Transverse colon (tissue), 4 donors: ENCODE results near the gene SBNO2. TPM values are rescaled to one million over a fixed set of nuclear protein-coding genes. Genes with fewer than 3 reads are reported as not detected.

ENCODE experiments used
- DNase-seq: peaks from one replicate; pipeline ENCODE4 v3.0.0-alpha.2; 2019
- H3K27ac ChIP-seq, 4 donors: fragments of 200-600 bp; sonication (generic); 2 replicates each; pipeline ENCODE4 v1.5.1; 2016 to 2018; ENCODE audit warnings: inconsistent platforms in 4 of 4
- H3K27me3 ChIP-seq: fragments of 200-600 bp; sonication (generic); 2 replicates; pipeline ENCODE4 v1.5.1; 2017; ENCODE audit warnings: inconsistent platforms
- H3K36me3 ChIP-seq, 4 donors: fragments of 200-600 bp; sonication (generic); 2 replicates each; pipeline ENCODE4 v1.5.1; 2017 to 2019; ENCODE audit warnings: inconsistent platforms in 4 of 4
- H3K4me1 ChIP-seq, 4 donors: fragments of 200-600 bp; sonication (generic); 2 replicates each; pipeline ENCODE4 v1.5.1; 2017 to 2020; ENCODE audit warnings: inconsistent platforms in 4 of 4
- H3K4me3 ChIP-seq, 4 donors: fragments of 200-600 bp; sonication (generic); 1 replicate in 1 of 4; 2 replicates in 3 of 4; pipeline versions ENCODE4 v1.5.1 to v1.6.1; 2017 to 2019; ENCODE audit warnings: inconsistent platforms in 4 of 4
- H3K9me3 ChIP-seq, 2 donors: fragments of 200-600 bp; sonication (generic); 2 replicates each; pipeline ENCODE4 v1.5.1; 2017 to 2019; ENCODE audit warnings: inconsistent platforms in 2 of 2
- EP300 ChIP-seq: sonication (generic); formaldehyde crosslinking; IDR thresholded peaks from one replicate; pipeline ENCODE4 v1.6.1; 2017; ENCODE audit warnings: antibody characterized with exemption, low read depth
- POLR2A ChIP-seq: fragments of 450-650 bp; IDR thresholded peaks from one replicate; pipeline ENCODE4 v1.6.1; 2016; ENCODE audit warnings: antibody characterized with exemption, mild to moderate bottlenecking, moderate library complexity
- POLR2AphosphoS5 ChIP-seq, 3 donors: sonication (generic); formaldehyde crosslinking; IDR thresholded peaks; one replicate each; pipeline ENCODE4 v1.6.1; 2016; ENCODE audit warnings: antibody characterized with exemption in 3 of 3
- WGBS, 2 donors: methylation state at CpG; one replicate each; pipeline ENCODE4 v1.1.5; 2018; ENCODE audit warnings: low coverage in 1 of 2; 5-methylcytosine and 5-hydroxymethylcytosine counted together
- in situ Hi-C, 4 donors: fragments of 200-750 bp; cut with MboI; loops; one replicate each; pipeline versions ENCODE4 v1.15.0 to v1.15.1; 2017; ENCODE audit warnings: low sequenced_read_pairs in 3 of 4, low pct_ligation_motif_present in 1 of 4, low pct_unique_long_range_greater_than_20kb in 1 of 4
- intact Hi-C: fragments of 100-400 bp; cut with DNase I; formaldehyde crosslinking; loops from one replicate; pipeline ENCODE4 v1.15.1; 2023; ENCODE audit warnings: low total_unique reads
- total RNA-seq, 4 donors: library from RNA; depleted of rRNA; stranded (reverse); fragments of >200 nt; gene quantifications; one replicate each; pipeline ENCODE4 v1.1.0, GENCODE V29; 2016
- TF ChIP-seq, protein P1 (sequence below), 5 experiments: fragments of 200-600 bp in 3 of 5; fragments of 450-650 bp in 2 of 5; sonication (generic) in 3 of 5; IDR thresholded peaks; 1 replicate in 2 of 5; 2 replicates in 3 of 5; pipeline ENCODE4 v1.5.1; 2016 to 2017; ENCODE audit warnings: antibody characterized with exemption in 5 of 5, inconsistent platforms in 3 of 5, mild to moderate bottlenecking in 2 of 5, moderate library complexity in 1 of 5

SBNO2 gene
- 100 to 1,000 TPM in 1 of 4 donors, 10 to 100 TPM in 3; 34.5 to 142 (median 48.3) TPM for total RNA-seq

- intact Hi-C loops (no loop called here), in situ Hi-C loops (no loop called here)
- TF ChIP-seq EP300 (no peak), POLR2AphosphoS5 (IDR thresholded peaks at IDR 0.05) (peak; percentile 79 to 84 (median 80)), POLR2A (peak; percentile 72)
- TF ChIP-seq, protein P1, sequence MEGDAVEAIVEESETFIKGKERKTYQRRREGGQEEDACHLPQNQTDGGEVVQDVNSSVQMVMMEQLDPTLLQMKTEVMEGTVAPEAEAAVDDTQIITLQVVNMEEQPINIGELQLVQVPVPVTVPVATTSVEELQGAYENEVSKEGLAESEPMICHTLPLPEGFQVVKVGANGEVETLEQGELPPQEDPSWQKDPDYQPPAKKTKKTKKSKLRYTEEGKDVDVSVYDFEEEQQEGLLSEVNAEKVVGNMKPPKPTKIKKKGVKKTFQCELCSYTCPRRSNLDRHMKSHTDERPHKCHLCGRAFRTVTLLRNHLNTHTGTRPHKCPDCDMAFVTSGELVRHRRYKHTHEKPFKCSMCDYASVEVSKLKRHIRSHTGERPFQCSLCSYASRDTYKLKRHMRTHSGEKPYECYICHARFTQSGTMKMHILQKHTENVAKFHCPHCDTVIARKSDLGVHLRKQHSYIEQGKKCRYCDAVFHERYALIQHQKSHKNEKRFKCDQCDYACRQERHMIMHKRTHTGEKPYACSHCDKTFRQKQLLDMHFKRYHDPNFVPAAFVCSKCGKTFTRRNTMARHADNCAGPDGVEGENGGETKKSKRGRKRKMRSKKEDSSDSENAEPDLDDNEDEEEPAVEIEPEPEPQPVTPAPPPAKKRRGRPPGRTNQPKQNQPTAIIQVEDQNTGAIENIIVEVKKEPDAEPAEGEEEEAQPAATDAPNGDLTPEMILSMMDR (IDR thresholded peaks at IDR 0.05), result no peak
These were observed at the start of gene SBNO2 for GRCh38 chr19:1173845-1174809. Gene SBNO2, minus strand, starts transcription at chr19:1174268. Its CDS starts 19,992 bp downstream, at chr19:1154276.

DNA sequence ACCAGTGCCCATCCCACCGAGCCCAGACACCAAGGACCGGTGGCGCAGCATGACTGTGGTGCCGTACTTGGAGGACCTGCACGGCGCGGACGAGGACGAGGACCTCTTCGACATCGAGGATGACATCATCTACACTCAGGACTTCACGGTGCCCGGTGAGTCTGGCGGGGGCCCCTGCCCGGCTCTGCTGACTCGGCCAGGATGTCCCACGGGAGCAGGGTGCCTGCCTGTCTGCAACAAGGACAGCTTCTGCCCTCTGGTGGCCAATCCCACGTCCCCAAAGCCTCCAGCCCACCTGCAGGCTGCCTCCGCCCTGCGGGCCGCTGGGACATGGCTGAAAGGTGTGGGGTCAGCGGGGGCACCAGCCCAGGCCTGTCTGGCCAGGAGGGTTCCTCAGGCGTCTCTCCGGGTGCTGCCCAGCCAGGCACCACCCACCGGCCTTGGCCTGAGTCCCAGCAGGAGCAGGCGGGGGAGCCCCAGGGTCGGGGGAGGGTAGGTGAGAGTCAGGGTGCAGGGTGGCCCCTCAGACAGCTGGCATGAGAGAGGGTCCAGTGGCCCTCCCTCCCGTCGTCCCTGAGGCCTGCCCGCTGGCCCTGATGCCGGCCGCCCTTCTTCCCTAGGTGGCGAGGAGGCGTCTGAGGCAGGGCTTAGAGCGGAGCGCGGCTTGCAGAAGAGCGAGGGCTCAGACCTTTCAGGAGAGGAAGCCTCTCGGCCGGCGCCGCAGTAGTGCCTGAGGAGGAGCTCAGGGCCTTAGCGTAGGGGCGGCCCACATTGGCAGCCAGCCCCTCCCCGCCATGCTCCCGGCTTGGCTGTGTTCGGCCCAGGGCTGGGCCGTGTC is 49.2 kb upstream of the SBNO2 start:
- no peak overlapping the region for H3K4me3 ChIP-seq
- in situ Hi-C loops (no loop called here), intact Hi-C loops (no loop called here)
- peaks cover 0 to 14% (median 5%) of the 10 kb centered on the region in 4 donors for H3K4me1 ChIP-seq
- H3K36me3 ChIP-seq, result peaks cover 0 to 29% (median 6%) of the 10 kb centered on the region in 4 donors
- no peak for DNase-seq
- WGBS, 2 donors, result 53 to 87% methylated on average over 11 to 38 of the region's 48 CpGs
- TF ChIP-seq, protein P1 (IDR thresholded peaks at IDR 0.05), result peak in 4 of 5 experiments; percentile 22 to 56 (median 27)
- no peak for TF ChIP-seq POLR2AphosphoS5 (IDR thresholded peaks at IDR 0.05)
- TF ChIP-seq POLR2A, result no peak
- no peaks in the 10 kb centered on the region for H3K9me3 ChIP-seq
- no peaks in the 10 kb centered on the region for H3K27me3 ChIP-seq
- H3K27ac ChIP-seq, result peak overlapping the region in 1 of 4 donors; percentile 19

More at GRCh38 chr19:1173845-1174809, at the start of gene SBNO2:
- Histone ChIP-seq H3K36me3 (no peaks in the 10 kb centered on the region), H3K9me3 (no peaks in the 10 kb centered on the region), H3K27me3 (no peaks in the 10 kb centered on the region), H3K4me1 (peaks cover 4 to 38% (median 25%) of the 10 kb centered on the region in 4 donors), H3K27ac (peak within 1 kb of the TSS; percentile 95 to 98 (median 96)), H3K4me3 (peak within 1 kb of the TSS; percentile 69 to 100 (median 80))
- peak; percentile 95 for DNase-seq
- 26% methylated on average over 35 of the region's 84 CpGs; no CpG with 5 or more reads in 1 of the 2 donors for WGBS, 2 donors

DNA sequence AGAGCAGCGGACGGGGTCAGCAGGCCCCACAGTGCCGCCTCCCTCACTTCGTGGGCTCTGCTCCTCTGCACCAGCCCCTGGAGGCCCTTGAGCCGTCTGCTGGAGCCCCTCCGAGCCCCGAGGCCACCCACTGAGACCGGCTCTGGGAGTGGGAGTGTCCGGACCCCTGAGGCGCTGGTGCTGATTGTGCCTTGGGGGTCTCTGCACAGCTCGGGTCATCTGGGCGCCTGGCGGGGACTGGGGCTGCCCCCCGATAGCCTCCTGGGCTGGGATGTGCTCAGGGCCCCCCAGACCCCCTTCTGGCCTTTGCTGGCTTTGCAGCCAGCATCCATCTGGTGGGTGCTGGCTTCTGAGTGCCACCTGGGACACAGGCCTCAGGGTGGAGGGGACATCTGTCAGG is 48.3 kb upstream of the SBNO2 start:
- H3K9me3 ChIP-seq, result no peaks in the 10 kb centered on the region
- peaks cover 0 to 20% (median 2%) of the 10 kb centered on the region in 4 donors for H3K36me3 ChIP-seq
- TF ChIP-seq, protein P1 (IDR thresholded peaks at IDR 0.05), result no peak
- TF ChIP-seq POLR2AphosphoS5 (IDR thresholded peaks at IDR 0.05), result no peak
- no peak for TF ChIP-seq POLR2A
- no peak for TF ChIP-seq EP300
- H3K27me3 ChIP-seq, result no peaks in the 10 kb centered on the region
- no peak overlapping the region for H3K27ac ChIP-seq
- intact Hi-C loops (no loop called here), in situ Hi-C loops (no loop called here)
- WGBS, 2 donors, result 88% methylated on average over 9 of the region's 14 CpGs; no CpG with 5 or more reads in 1 of the 2 donors
- peaks cover 4 to 22% (median 8%) of the 10 kb centered on the region in 4 donors for H3K4me1 ChIP-seq
- no peak overlapping the region for H3K4me3 ChIP-seq
- no peak for DNase-seq

- no peaks in the 10 kb centered on the region for H3K9me3 ChIP-seq
- H3K4me1 ChIP-seq, result peaks cover 9 to 27% (median 13%) of the 10 kb centered on the region in 4 donors
- H3K4me3 ChIP-seq, result no peak overlapping the region
- H3K27ac ChIP-seq, result no peak overlapping the region
- TF ChIP-seq POLR2A, result no peak
- TF ChIP-seq, protein P1 (IDR thresholded peaks at IDR 0.05), result no peak
- TF ChIP-seq POLR2AphosphoS5 (IDR thresholded peaks at IDR 0.05), result no peak
- no peak for TF ChIP-seq EP300
- no peaks in the 10 kb centered on the region for H3K27me3 ChIP-seq
- peaks cover 0 to 15% (median 2%) of the 10 kb centered on the region in 4 donors for H3K36me3 ChIP-seq
- in situ Hi-C loops, result no loop called here
- intact Hi-C loops, result no loop called here
- WGBS, 2 donors, result 90% methylated on average over 17 of the region's 22 CpGs; no CpG with 5 or more reads in 1 of the 2 donors
- no peak for DNase-seq
These were observed 47.8 kb upstream of the SBNO2 start for GRCh38 chr19:1221904-1222255.
